CD4-positive, alpha-beta T cell (primary cell): ENCODE results near the gene TEX51. TPM values are rescaled to one million over a fixed set of nuclear protein-coding genes. Genes with fewer than 3 reads are reported as not detected.

Source experiments
- ATAC-seq: fragments of 200-7000 bp; cut with Tn5 transposase; one replicate; pipeline ENCODE4 v1.10.0; 2022; ENCODE audit warnings: mild to moderate bottlenecking; ENCODE audit not compliant: poor library complexity
- CTCF ChIA-PET: fragments of 350-600 bp; sonication (Branson Sonifier 250); formaldehyde crosslinking; loops from one replicate; lab custom pipeline; 2021; ENCODE audit warnings: antibody characterized with exemption, inconsistent platforms; lab: Charles Lee
- POLR2A ChIA-PET: fragments of 350-600 bp; sonication (Branson Sonifier 250); formaldehyde crosslinking; loops from one replicate; lab custom pipeline; 2021; ENCODE audit warnings: antibody characterized with exemption, inconsistent platforms; lab: Charles Lee
- DNase-seq, 14 experiments: peaks; one replicate each; pipeline ENCODE4 v3.0.0-alpha.2; 2013 to 2020; ENCODE audit warnings: mixed read lengths in 2 of 14
- H3K27ac ChIP-seq, 2 donors: one replicate each; pipeline versions ENCODE4 v1.5.1 to v1.7.0; 2013; ENCODE audit warnings: low read length in 2 of 2, low read depth in 1 of 2, mild to moderate bottlenecking in 1 of 2
- H3K27me3 ChIP-seq, 2 experiments: 1 replicate in 1 of 2; 2 replicates in 1 of 2; pipeline versions ENCODE4 v1.6.1 to v1.7.0; 2013; ENCODE audit warnings: low read length in 2 of 2, control low read depth in 1 of 2, mild to moderate bottlenecking in 1 of 2, moderate library complexity in 1 of 2; ENCODE audit not compliant: insufficient read depth in 2 of 2, control insufficient read depth in 1 of 2
- H3K36me3 ChIP-seq: one replicate; pipeline ENCODE4 v1.6.1; 2013; ENCODE audit warnings: low read length, control low read depth; ENCODE audit not compliant: insufficient read depth
- H3K4me1 ChIP-seq: one replicate; pipeline ENCODE4 v1.6.1; 2013; ENCODE audit warnings: low read length, control low read depth; ENCODE audit not compliant: insufficient read depth
- H3K4me3 ChIP-seq: one replicate; pipeline ENCODE4 v1.5.1; 2013; ENCODE audit warnings: mild to moderate bottlenecking, low read length, moderate library complexity
- H3K9me3 ChIP-seq, 2 experiments: 1 replicate in 1 of 2; 2 replicates in 1 of 2; pipeline versions ENCODE4 v1.6.1 to v1.7.0; 2013; ENCODE audit warnings: low read length in 2 of 2, mild to moderate bottlenecking in 2 of 2, control low read depth in 1 of 2, moderate library complexity in 1 of 2; ENCODE audit not compliant: control insufficient read depth in 1 of 2, insufficient read depth in 1 of 2
- H3K27ac Mint-ChIP-seq: one replicate; pipeline ENCODE4 v1.8.0; 2020; ENCODE audit warnings: mixed read lengths
- H3K27me3 Mint-ChIP-seq: one replicate; pipeline ENCODE4 v1.8.0; 2021; ENCODE audit warnings: mixed read lengths
- H3K36me3 Mint-ChIP-seq: one replicate; pipeline ENCODE4 v1.8.0; 2021; ENCODE audit warnings: low read depth, mixed read lengths
- H3K4me1 Mint-ChIP-seq: one replicate; pipeline ENCODE4 v1.8.0; 2021; ENCODE audit warnings: low read depth, mixed read lengths
- H3K4me3 Mint-ChIP-seq: one replicate; pipeline ENCODE4 v1.8.0; 2020; ENCODE audit warnings: mild to moderate bottlenecking, mixed read lengths
- H3K9me3 Mint-ChIP-seq: one replicate; pipeline ENCODE4 v1.8.0; 2020; ENCODE audit warnings: mixed read lengths
- intact Hi-C, 2 experiments: fragments of 100-400 bp; cut with DNase I in 1 of 2; cut with micrococcal nuclease in 1 of 2; formaldehyde crosslinking; loops; one replicate each; pipeline versions ENCODE4 v1.15.1 to v1.9.0; 2023 to 2025; cut with DNase I, micrococcal nuclease
- total RNA-seq, 174 experiments: library from RNA in 2 of 174; stranded (reverse) in 2 of 174; gene quantifications; one replicate each; pipeline ENCODE4 v1.2.3 and lab custom pipeline; 2021 to 2026
- TF ChIP-seq, protein P1 (sequence below): fragments of 200-600 bp; IDR thresholded peaks from one replicate; pipeline ENCODE4 v1.8.0; 2022; ENCODE audit warnings: antibody characterized with exemption, mild to moderate bottlenecking

The TEX51 gene
- total RNA-seq, 2 experiments from 2014 or later, result not detected

GRCh38 chr2:126888046-126888445 is 10.6 kb upstream of the TEX51 start:
- Histone ChIP-seq H3K27ac (no peak overlapping the region), H3K27me3 (peaks cover 0 to 5% of the 10 kb centered on the region in 2 experiments), H3K4me3 (no peak overlapping the region), H3K9me3 (peaks cover 0 to 12% of the 10 kb centered on the region in 2 experiments), H3K36me3 (no peaks in the 10 kb centered on the region), H3K4me1 (peaks cover 11% of the 10 kb centered on the region)
- peaks cover 5% of the 10 kb centered on the region for H3K4me1 Mint-ChIP-seq
- TF ChIP-seq, protein P1, sequence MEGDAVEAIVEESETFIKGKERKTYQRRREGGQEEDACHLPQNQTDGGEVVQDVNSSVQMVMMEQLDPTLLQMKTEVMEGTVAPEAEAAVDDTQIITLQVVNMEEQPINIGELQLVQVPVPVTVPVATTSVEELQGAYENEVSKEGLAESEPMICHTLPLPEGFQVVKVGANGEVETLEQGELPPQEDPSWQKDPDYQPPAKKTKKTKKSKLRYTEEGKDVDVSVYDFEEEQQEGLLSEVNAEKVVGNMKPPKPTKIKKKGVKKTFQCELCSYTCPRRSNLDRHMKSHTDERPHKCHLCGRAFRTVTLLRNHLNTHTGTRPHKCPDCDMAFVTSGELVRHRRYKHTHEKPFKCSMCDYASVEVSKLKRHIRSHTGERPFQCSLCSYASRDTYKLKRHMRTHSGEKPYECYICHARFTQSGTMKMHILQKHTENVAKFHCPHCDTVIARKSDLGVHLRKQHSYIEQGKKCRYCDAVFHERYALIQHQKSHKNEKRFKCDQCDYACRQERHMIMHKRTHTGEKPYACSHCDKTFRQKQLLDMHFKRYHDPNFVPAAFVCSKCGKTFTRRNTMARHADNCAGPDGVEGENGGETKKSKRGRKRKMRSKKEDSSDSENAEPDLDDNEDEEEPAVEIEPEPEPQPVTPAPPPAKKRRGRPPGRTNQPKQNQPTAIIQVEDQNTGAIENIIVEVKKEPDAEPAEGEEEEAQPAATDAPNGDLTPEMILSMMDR, result no peak
- peaks cover 25% of the 10 kb centered on the region for H3K27me3 Mint-ChIP-seq
- no peak for DNase-seq
- H3K4me3 Mint-ChIP-seq, result no peak overlapping the region
- H3K36me3 Mint-ChIP-seq, result no peaks in the 10 kb centered on the region
- no peak for ATAC-seq
- intact Hi-C loops, result no loop called here
- no peak overlapping the region for H3K27ac Mint-ChIP-seq
- ChIA-PET CTCF (no interaction called here), POLR2A (no interaction called here)
- H3K9me3 Mint-ChIP-seq, result no peaks in the 10 kb centered on the region

DNA sequence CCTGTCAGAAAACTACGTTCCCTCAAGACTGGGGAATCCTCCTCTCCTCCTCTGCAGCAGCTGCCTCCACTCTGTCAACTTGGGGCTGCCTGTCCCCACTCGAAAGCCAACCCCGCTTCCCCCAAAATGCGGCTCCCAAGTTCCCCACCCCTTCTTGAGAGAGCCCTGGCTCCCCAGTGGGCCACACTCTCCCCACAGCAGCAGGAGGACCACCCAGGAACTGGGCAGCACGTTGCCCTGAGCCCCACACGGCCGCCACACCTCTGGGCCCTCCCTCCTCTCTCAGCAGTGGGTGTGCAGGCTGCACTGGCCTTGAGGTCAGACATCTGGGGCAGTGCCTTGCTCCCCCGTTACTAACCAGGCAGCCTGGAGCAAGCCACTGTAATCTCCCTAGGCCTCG is 9.6 kb upstream of the TEX51 start:
- Mint-ChIP-seq H3K4me1 (peaks cover 5% of the 10 kb centered on the region), H3K27me3 (peaks cover 25% of the 10 kb centered on the region), H3K27ac (no peak overlapping the region), H3K9me3 (no peaks in the 10 kb centered on the region), H3K36me3 (no peaks in the 10 kb centered on the region), H3K4me3 (no peak overlapping the region)
- Histone ChIP-seq H3K27ac (no peak overlapping the region), H3K36me3 (no peaks in the 10 kb centered on the region), H3K4me1 (peaks cover 11% of the 10 kb centered on the region), H3K4me3 (no peak overlapping the region), H3K9me3 (peaks cover 0 to 12% of the 10 kb centered on the region in 2 experiments), H3K27me3 (peaks cover 0 to 5% of the 10 kb centered on the region in 2 experiments)
- ChIA-PET POLR2A (no interaction called here), CTCF (no interaction called here)
- intact Hi-C loops, result no loop called here
- ATAC-seq (no peak), DNase-seq (no peak)
- TF ChIP-seq, protein P1, result no peak

- H3K27me3 Mint-ChIP-seq, result peaks cover 25% of the 10 kb centered on the region
- ATAC-seq, result no peak
- no peaks in the 10 kb centered on the region for H3K36me3 Mint-ChIP-seq
- H3K36me3 ChIP-seq, result no peaks in the 10 kb centered on the region
- H3K9me3 ChIP-seq, result peaks cover 0 to 12% of the 10 kb centered on the region in 2 experiments
- H3K4me3 Mint-ChIP-seq, result no peak overlapping the region
- H3K4me3 ChIP-seq, result no peak overlapping the region
- H3K9me3 Mint-ChIP-seq, result no peaks in the 10 kb centered on the region
- POLR2A ChIA-PET, result no interaction called here
- peaks cover 0 to 5% of the 10 kb centered on the region in 2 experiments for H3K27me3 ChIP-seq
- intact Hi-C loops, result no loop called here
- DNase-seq, result no peak
- TF ChIP-seq, protein P1, result no peak
- H3K4me1 ChIP-seq, result peaks cover 11% of the 10 kb centered on the region
- CTCF ChIA-PET, result no interaction called here
- no peak overlapping the region for H3K27ac ChIP-seq
- no peak overlapping the region for H3K27ac Mint-ChIP-seq
- H3K4me1 Mint-ChIP-seq, result peaks cover 5% of the 10 kb centered on the region
Observed at GRCh38 chr2:126889496-126890135, 9.1 kb upstream of the TEX51 start.
